Stomach (tissue), 9 donors: ENCODE results near the gene TFDP2. TPM values are rescaled to one million over a fixed set of nuclear protein-coding genes. Genes with fewer than 3 reads are reported as not detected.

ENCODE experiments used
- DNase-seq, 2 donors: peaks; one replicate each; pipeline versions ENCODE4 v3.0.0 to v3.0.0-alpha.2; 2013 to 2019
- H3K27ac ChIP-seq, 5 donors: fragments of 200-600 bp in 4 of 5; sonication (generic) in 4 of 5; one replicate each; pipeline ENCODE4 v1.5.1; 2013 to 2019; ENCODE audit warnings: mild to moderate bottlenecking in 1 of 5, moderate library complexity in 1 of 5
- H3K27me3 ChIP-seq, 3 donors: fragments of 200-600 bp; sonication (generic); one replicate each; pipeline ENCODE4 v1.5.1; 2017 to 2019; ENCODE audit warnings: mixed run types in 1 of 3
- H3K36me3 ChIP-seq, 4 donors: fragments of 200-600 bp; sonication (generic); 1 replicate in 3 of 4; 2 replicates in 1 of 4; pipeline ENCODE4 v1.5.1; 2016 to 2019
- H3K4me1 ChIP-seq, 4 donors: fragments of 200-600 bp; sonication (generic); one replicate each; pipeline ENCODE4 v1.5.1; 2016 to 2019
- H3K4me3 ChIP-seq, 4 donors: fragments of 200-600 bp; sonication (generic) in 3 of 4; one replicate each; pipeline ENCODE4 v1.5.1; 2016 to 2019; ENCODE audit warnings: mild to moderate bottlenecking in 1 of 4
- H3K9me3 ChIP-seq, 4 donors: fragments of 200-600 bp; sonication (generic); one replicate each; pipeline ENCODE4 v1.5.1; 2016 to 2019
- CTCF ChIP-seq, 7 experiments: fragments of 450-650 bp in 4 of 7; fragments of 200-600 bp in 3 of 7; sonication (generic) in 3 of 7; IDR thresholded peaks; one replicate each; pipeline ENCODE4 v1.5.1; 2016 to 2019; ENCODE audit warnings: antibody characterized with exemption in 7 of 7, control low read depth in 2 of 7, mild to moderate bottlenecking in 1 of 7
- EP300 ChIP-seq: sonication (generic); formaldehyde crosslinking; IDR thresholded peaks from one replicate; pipeline ENCODE4 v1.6.1; 2017; ENCODE audit warnings: antibody characterized with exemption
- POLR2A ChIP-seq, 4 donors: fragments of 450-650 bp; IDR thresholded peaks; one replicate each; pipeline ENCODE4 v1.6.1; 2016; ENCODE audit warnings: antibody characterized with exemption in 4 of 4, control low read depth in 2 of 4, mild to moderate bottlenecking in 1 of 4, moderate library complexity in 1 of 4
- POLR2AphosphoS5 ChIP-seq, 3 donors: sonication (generic); formaldehyde crosslinking; IDR thresholded peaks; one replicate each; pipeline ENCODE4 v1.6.1; 2016; ENCODE audit warnings: antibody characterized with exemption in 3 of 3
- WGBS, 5 donors: extraction: QIAGEN DNeasy Blood & Tissue Kit in 3 of 5; methylation state at CpG; one replicate each; pipeline versions ENCODE4 v1.1.5 to v1.1.7; 2013 to 2018; 5-methylcytosine and 5-hydroxymethylcytosine counted together
- intact Hi-C: fragments of 100-400 bp; cut with DNase I; formaldehyde crosslinking; loops from one replicate; pipeline ENCODE4 v1.15.1; 2023; ENCODE audit warnings: low total_unique reads
- polyA plus RNA-seq, 3 donors: library from polyadenylated mRNA; stranded (reverse); fragments of 200-250 nt; gene quantifications; one replicate each; pipeline ENCODE4 v1.2.3, GENCODE V29; 2013
- total RNA-seq, 5 donors: library from RNA; depleted of rRNA; stranded (reverse); fragments of >200 nt; gene quantifications; one replicate each; pipeline versions ENCODE4 v1.1.0 to v1.2.3, GENCODE V29; 2014 to 2016
- donor health status: healthy with polysubstance abuse.
- donor health status: Bipolar disorder and iron deficiency.
- donor health status: healthy.

Gene TFDP2
- total and polyA plus RNA-seq, 8 donors = 8.7 to 180 (median 55.7) TPM

GRCh38 chr3:142064454-142064853, 84.9 kb downstream of the TFDP2 start:
- Histone ChIP-seq H3K27ac (no peak overlapping the region), H3K9me3 (no peaks in the 10 kb centered on the region), H3K27me3 (no peaks in the 10 kb centered on the region), H3K36me3 (peaks cover 0 to 4% (median 0%) of the 10 kb centered on the region in 4 donors), H3K4me1 (no peaks in the 10 kb centered on the region), H3K4me3 (no peak overlapping the region)
- WGBS, 5 donors = 90 to 93% (median 91%) methylated on average over 3 of the region's 3 CpGs
- DNase-seq = no peak
- intact Hi-C loops = no loop called here
- no peak for TF ChIP-seq EP300

GRCh38 chr3:142057331-142057725, 92.0 kb downstream of the TFDP2 start:
- TF ChIP-seq POLR2A (IDR thresholded peaks at IDR 0.05) = no peak
- TF ChIP-seq CTCF (IDR thresholded peaks at IDR 0.05) = no peak
- TF ChIP-seq POLR2AphosphoS5 (IDR thresholded peaks at IDR 0.05) = no peak
- TF ChIP-seq EP300 = no peak

GRCh38 chr3:142056656-142057330, 92.6 kb downstream of the TFDP2 start:
- no peak for DNase-seq
- TF ChIP-seq POLR2AphosphoS5 (IDR thresholded peaks at IDR 0.05) (no peak), EP300 (no peak), CTCF (IDR thresholded peaks at IDR 0.05) (no peak), POLR2A (IDR thresholded peaks at IDR 0.05) (no peak)
- Histone ChIP-seq H3K27me3 (no peaks in the 10 kb centered on the region), H3K4me3 (no peak overlapping the region), H3K9me3 (no peaks in the 10 kb centered on the region), H3K36me3 (peaks cover 0 to 9% (median 2%) of the 10 kb centered on the region in 4 donors), H3K4me1 (no peaks in the 10 kb centered on the region), H3K27ac (no peak overlapping the region)
- WGBS, 5 donors = 69 to 97% (median 90%) methylated on average over 2 of the region's 2 CpGs
- intact Hi-C loops = no loop called here

More at GRCh38 chr3:142057331-142057725, 92.0 kb downstream of the TFDP2 start:
- Histone ChIP-seq H3K4me3 (no peak overlapping the region), H3K27me3 (no peaks in the 10 kb centered on the region), H3K9me3 (no peaks in the 10 kb centered on the region), H3K27ac (no peak overlapping the region), H3K4me1 (no peaks in the 10 kb centered on the region), H3K36me3 (peaks cover 0 to 4% (median 0%) of the 10 kb centered on the region in 4 donors)
- 63 to 91% (median 87%) methylated on average over 2 of the region's 2 CpGs for WGBS, 5 donors
- no peak for DNase-seq
- intact Hi-C loops = no loop called here

DNA sequence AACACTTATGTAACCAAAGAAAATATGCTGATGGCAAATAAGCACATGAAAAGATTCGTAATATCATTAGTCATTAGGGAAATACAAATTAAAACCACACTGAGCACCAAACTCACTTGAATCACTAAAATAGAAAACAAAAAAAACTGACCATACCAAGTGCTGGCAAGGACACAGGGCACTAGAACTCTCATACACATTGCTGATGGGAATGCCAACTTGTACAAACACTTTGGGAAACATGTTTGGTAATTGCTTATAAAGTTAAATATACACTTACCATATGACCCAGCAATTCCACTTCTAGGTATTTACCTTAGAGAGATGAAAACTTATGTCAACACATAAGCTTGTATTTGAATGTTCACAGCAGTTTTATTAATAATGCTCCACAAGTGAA, 95.5 kb downstream of the TFDP2 start:
- no peak for DNase-seq
- Histone ChIP-seq H3K36me3 (peaks cover 0 to 12% (median 5%) of the 10 kb centered on the region in 4 donors), H3K27me3 (no peaks in the 10 kb centered on the region), H3K9me3 (no peaks in the 10 kb centered on the region), H3K4me1 (no peaks in the 10 kb centered on the region), H3K4me3 (no peak overlapping the region), H3K27ac (no peak overlapping the region)
- intact Hi-C loops = no loop called here
- no peak for TF ChIP-seq POLR2AphosphoS5 (IDR thresholded peaks at IDR 0.05)
- TF ChIP-seq POLR2A (IDR thresholded peaks at IDR 0.05) = no peak
- no peak for TF ChIP-seq CTCF (IDR thresholded peaks at IDR 0.05)
- no peak for TF ChIP-seq EP300
- 88 to 94% (median 89%) methylated on average over 1 of the region's 1 CpG for WGBS, 5 donors

GRCh38 chr3:142053244-142053643, 96.1 kb downstream of the TFDP2 start:
- Histone ChIP-seq H3K36me3 (peaks cover 0 to 12% (median 5%) of the 10 kb centered on the region in 4 donors), H3K27ac (no peak overlapping the region), H3K4me3 (no peak overlapping the region), H3K4me1 (no peaks in the 10 kb centered on the region), H3K27me3 (no peaks in the 10 kb centered on the region), H3K9me3 (no peaks in the 10 kb centered on the region)
- 57 to 84% (median 72%) methylated on average over 2 of the region's 2 CpGs for WGBS, 5 donors
- TF ChIP-seq POLR2A (IDR thresholded peaks at IDR 0.05) (no peak), CTCF (IDR thresholded peaks at IDR 0.05) (no peak), EP300 (no peak), POLR2AphosphoS5 (IDR thresholded peaks at IDR 0.05) (no peak)
- no peak for DNase-seq
- intact Hi-C loops = no loop called here
